HG03196 (cell line): Measurements from ENCODE around the gene CENPO.
"Not testable (repeated sequence)": the region's sequence is repeated elsewhere in the genome, so short reads cannot be mapped to it uniquely, and the experiment has no call there.

ENCODE experiments used
- ATAC-seq: cut with Tn5 transposase; IDR thresholded peaks from one replicate; pipeline ENCODE4 v1.9.1; 2021; ENCODE audit not compliant: unreplicated experiment

Gene CENPO

DNA sequence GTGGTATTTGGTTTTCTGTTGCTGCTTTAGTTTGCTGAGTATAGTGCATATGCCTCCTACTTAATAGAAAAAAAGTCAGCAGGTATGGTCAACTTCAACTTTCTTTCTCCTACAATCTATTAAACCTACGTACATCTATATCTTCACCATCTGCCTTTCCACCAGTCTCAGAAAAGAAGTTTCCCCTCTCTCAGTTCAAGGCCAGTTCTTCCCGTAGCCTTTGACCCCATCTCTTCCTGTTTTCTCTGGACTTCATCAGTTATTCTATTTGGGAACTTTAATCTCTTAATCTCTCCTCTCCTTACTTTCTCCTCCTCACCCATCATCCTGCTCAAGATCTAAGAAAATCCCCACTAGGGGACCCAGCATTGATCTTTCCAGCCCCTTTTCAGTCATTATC lies 5.7 kb upstream of the CENPO start:
- ATAC-seq: no peak

DNA sequence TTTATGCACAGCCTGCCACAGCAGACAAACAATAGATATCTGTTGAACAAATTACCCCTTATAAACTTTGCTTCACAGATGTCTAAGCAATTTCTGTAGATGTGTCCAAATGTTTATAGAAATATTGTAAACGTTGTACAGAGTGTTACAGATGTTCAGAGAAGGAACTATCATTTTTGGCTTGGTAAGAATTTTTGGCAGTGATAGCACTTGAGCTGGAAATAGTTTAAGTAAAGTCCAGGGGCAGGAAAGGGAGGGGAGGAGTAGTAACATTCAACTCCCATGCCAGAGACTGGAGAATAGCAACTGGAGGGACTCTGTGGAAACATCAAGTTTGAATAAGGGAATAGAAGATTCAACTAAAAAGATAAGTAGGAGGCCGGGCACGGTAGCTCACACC lies 4.4 kb upstream of the CENPO start:
- no peak for ATAC-seq

DNA sequence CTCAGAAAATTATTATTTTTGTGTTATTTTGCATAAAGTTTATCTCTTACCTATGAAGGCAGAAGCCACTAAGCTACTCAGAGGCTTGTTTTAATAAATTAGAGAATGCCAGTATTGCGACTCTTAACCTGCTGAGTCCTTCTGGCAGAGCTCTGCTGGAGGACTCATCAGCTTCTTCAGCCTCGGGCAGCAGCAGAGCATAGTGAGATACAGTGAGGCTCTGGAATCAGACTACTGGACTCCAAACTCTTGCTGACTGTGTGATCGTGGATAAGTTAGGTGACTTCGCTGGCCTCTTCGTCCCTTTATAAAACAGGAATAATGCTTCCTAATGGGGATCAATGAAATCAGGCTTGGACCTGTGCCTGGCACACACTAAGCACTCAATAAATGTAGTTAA lies 1.8 kb upstream of the CENPO start:
- ATAC-seq: no peak

DNA sequence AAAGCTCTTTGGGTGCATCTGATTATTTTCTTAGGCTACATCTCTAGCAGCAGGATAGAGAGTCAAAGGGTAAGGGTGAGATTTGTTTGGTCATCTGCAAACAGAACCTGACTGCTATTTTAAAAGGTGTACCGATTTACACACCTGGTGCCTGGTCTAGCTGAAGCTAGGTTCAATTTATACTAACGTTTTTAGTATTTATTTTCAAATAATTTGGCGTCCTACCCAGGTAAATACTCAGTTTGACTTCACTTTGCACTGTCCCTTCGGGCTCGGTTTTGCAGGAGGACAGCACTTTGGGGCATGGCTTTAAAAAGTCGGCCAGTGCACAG lies 717 bp upstream of the CENPO start:
- peak; percentile 1 for ATAC-seq

DNA sequence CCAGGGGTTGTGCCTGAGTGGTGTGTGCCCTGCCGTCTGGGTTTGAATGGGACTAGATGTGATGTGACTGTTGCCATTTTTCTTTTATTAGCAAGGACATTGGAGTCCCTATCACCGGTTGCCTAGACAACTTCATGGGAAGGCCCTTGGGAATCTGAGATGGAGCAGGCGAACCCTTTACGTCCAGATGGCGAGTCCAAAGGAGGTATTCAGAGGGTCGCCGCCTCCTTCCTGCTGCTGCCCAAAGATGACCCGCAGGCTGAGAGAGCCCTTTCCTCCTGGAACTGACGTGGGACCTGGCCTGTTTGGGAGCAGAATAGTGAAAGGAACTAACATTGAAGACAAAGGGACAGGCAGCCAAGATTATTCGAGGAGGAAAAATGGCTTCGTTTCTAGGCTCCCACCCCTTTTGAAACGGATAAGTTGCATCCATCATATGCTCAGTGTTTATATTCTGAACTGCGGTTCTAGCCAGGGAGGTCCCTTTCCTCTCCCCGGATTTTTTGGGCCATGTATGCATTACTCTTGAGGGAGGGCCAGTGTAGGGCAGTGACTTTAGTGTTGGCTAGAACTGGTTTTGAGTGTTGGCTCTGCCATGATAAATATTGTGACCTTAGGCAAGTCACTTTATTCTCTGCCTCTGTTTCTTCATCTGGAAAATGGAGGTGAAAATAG lies 673 bp downstream of the CENPO start:
- ATAC-seq: no peak

DNA sequence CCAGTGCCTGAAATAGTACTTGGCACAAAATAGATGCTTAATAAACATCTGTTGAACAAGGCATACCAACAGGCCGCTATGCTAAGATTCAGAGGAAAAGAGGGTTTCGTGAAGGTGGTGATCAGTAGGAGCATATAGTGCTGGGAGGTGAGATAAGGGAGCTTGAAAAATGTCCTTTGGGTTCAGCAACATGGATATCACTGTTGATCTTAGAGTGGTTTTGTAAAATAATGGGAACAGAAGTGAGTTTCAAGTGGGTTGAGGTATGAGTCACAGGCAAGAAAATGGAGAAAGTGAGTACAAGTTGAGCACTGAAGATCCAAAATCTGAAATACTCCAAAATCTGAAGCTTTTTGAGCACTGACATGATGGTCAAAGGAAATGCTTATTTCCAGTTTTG lies 4.4 kb downstream of the CENPO start:
- ATAC-seq: no peak

DNA sequence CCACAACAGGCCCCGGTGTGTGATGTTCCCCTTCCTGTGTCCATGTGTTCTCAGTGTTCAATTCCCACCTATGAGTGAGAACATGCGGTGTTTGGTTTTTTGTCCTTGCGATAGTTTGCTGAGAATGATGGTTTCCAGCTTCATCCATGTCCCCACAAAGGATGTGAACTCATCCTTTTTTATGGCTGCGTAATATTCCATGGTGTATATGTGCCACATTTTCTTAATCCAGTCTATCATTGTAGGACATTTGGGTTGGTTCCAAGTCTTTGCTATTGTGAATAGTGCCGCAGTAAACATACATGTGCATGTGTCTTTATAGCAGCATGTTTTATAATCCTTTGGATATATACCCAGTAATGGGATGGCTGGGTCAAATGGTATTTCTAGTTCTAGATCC lies 7.3 kb downstream of the CENPO start:
- ATAC-seq: not testable (repeated sequence)

DNA sequence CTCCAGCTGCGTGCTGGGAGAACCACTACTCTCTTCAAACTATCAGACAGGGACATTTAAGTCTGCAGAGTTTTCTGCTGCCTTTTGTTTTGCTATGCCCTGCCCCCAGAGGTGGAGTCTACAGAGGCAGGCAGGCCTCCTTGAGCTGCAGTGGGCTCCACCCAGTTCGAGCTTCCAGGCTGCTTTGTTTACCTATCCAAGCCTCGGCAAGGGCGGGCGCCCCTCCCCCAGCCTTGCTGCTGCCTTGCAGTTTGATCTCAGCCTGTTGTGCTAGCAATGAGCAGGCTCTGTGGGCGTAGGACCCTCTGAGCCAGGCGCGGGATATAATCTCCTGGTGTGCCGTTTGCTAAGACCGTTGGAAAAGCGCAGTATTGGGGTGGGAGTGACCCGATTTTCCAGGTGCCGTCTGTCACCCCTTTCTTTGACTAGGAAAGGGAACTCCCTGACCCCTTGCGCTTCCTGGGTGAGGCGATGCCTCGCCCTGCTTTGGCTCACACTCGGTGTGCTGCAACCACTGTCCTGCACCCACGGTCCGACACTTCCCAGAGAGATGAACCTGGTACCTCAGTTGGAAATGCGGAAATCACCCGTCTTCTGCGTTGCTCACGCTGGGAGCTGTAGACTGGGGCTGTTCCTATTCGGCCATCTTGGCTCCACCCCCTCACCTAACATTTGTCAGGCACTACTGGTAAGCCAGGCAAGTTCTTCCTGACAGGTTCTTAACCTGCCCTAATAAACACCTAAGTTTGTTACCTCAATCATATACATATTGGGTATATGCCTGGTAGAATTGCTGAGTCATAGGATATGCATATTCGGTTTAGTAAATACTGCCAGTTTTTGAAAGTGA lies 12.8 kb downstream of the CENPO start:
- not testable (repeated sequence) for ATAC-seq

DNA sequence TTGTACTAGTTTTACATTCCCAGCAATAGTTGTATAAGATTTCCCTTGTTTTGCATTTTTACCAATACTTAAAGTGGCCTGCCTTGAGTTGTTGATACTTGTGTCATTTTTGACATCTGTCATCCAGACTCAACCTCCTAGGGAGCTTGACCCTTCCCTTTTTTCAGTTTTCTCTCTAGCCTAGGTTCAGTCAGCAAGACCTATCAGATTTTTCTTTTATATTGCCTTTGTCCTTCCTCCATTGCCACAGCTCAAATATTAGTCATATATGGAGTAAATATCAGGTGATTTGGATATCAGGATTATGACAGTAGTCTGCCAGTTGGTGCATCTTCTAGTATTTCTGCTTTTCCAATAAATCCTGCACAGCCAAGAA lies 13.4 kb downstream of the CENPO start:
- no peak for ATAC-seq

DNA sequence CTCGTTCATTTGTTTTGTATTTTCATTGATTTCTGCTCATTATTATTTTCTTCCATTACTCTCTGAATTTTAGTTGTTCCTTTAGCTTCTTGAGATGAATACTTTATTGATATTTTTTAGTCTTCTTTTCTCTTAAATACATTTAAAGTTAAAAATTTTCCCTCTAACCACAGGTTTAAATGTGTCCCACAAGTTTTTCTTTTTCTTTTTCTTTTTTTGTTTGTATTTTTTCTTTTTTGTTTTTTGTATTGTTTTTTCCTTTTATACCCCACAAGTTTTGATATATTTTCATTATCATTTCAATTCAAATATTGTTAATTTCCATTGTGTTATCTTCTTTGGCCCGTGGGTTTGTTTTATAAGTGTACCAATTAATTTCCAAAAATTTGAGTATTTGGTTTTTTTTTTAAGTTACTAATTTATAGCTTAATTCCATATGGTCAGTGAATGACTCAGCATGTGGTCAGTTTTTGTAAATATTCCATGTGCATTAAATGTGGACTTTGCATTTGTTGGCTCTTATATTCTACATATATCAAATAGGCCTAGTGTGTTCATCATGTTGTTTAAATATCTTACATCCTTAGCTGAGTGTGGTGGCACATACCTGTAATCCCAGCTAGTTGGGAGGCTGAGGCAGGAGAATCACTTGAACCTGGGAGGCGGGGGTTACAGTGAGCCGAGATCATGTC lies 16.2 kb downstream of the CENPO start:
- no peak for ATAC-seq

DNA sequence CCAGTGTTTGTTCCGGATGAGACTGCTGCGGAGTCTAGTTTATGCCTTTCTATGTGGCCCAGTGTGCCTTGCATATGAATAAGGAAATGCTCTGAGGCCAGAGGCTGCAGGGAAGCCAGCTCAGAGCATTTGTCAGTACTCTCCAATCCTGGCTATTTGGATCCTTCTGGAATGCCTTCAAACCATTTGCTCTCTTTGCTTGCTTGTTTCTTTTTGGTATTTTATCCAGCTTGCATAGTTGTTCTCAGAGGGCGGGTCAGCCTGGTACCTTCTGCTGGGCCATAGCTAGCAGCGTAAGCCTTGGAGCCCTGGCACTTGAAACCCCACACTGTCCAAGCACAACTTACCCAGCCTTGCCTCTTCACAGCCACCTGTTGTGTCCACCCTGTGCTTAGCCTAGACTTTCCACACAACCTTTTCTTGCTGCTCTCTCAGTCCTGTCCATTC lies 20.5 kb downstream of the CENPO start:
- ATAC-seq: no peak

DNA sequence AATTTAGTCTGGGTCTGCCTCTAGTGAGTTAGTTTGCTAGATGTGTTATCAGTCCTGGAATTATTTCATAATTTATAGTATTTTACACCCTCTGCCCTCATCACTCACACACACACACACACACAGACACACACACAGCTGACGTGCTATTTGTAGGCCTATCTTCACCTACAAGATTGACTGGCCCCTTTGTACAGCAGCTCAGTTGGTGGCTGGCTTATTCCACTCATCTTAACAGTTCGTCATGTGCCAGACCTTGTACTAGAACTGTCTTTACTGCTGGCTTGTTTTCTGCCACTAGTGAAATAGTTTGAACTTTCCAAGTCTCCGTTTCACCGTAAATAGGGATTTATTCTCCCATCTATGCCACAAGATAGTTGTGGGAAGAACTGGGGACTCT lies 21.3 kb downstream of the CENPO start:
- no peak for ATAC-seq

DNA sequence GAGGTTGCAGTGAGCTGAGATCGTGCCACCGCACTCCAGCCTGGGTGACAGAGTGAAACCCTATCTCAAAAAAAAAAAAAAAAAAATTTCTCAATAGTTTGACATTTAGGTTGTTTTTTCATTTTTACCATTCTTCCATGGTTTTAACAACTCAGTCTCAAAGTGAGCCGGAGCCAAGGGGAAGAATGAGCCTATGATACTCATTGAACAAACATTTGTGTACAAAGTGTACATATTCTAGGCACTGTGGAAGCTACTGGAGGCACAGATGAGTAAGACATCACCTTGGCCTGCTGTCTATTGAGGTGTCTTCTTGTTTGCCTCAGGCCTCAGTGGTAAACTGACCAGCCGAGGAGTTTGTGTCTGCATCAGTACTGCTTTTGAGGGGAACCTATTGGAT lies 21.9 kb downstream of the CENPO start:
- no peak for ATAC-seq

DNA sequence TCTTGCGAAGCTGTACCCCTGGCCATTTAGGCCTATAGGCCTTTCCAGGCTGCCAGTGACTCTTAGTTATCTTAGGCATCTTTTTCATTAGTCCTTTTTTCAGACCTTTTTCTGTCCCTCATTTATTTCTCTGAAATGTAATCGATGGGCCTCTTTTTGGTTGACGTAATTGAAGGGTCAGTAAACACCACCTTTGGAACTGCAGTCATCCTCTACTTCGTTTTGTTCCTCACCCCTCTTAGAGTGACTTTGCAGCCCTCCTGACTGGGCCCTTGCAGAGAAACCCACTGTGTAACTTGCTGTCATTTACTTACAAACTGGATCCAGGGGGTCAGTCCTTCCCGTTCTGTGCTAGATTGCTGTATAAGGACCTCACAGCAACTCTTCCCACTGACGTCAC lies 23.2 kb downstream of the CENPO start:
- no peak for ATAC-seq

DNA sequence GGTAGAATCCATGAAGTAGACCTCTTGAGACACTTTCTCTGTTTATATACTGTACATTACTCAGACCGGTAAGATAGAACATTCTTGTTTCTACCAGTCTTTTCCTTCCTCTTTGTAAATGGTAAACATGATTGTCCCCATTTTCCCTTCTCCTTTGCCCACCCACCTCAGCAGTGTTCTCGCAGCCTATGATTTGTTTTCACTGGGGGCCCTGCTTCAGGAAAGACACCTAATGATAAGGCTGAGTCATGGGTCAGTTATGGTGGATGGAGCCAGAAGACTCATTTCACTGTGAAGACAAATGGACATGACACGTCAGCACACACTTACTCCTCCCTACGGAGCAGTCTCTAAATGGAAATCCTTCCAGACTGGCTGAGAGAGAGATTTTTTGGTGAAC lies 23.7 kb downstream of the CENPO start:
- ATAC-seq: no peak

DNA sequence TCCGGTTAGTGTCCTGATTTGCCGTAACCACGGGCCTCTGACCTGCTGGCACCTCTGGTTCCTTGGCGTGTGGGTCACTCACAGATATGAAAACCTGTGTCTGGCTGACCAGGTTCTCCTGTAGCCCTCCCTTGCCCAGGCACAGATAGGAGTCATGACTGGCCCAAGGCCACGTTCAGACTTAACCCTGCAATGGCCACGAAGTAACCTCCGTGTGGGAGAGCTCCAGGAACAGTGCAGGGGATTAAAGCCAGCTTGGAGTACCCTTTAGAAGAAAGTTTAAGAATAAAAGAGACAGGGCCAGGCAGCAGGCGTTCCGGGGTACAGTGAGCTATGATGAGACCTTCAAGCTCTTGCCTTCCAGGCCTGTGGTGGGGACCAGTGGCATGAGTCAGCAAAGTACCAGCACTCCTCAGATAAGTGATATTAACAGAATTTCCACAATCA lies 25.5 kb downstream of the CENPO start:
- ATAC-seq: no peak

DNA sequence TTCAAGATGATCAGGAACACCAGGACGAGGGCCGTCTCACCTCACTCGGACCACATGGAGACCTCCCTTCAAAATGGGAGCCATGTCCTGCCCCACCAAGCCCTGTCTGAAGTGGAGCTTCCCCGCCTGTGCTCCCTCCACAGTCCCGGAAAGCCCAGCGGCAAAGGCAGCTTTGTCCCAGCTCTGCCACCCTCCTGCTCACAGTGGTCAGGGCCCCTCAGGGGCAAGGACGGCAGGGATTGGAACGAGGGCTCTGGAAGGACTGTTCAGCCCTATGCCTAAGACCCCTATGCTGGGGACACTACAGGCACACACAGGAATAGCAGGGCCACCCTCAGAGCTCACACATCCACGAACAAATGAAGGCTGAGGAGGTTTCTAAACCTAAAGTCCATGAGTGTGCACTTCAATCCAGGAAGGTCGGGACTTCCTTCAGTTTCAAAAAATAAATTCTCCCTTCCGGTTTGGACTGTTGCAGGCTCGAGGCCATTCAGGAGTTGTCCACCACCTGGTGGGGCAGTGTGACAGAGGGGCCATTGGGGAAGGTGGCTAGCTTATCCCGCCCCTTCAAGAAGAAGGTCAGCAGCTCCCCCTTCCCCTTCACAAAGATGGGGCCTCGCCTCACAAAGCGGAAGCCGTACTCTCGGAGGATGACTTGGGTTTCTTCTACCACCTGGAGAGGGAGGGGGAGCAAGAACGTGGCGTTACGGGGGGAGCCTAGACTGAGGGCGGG lies 26.4 kb downstream of the CENPO start:
- no peak for ATAC-seq

DNA sequence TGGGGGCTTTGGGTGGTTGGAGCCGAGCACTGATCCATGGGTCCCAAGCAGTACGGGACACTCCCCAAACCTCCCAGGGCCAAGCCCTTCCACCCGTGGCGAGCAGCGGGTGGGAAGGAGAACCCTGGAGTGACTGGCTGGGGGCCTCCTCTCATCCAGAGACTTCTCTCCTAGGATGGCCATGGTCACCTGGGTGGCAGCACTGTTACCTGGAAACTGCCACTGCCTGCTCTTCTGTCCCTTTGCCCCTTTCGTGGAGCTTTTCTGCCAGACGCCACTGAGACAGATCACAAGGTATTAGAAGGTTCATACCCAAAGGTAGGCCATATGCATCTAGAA lies 26.9 kb downstream of the CENPO start:
- ATAC-seq: no peak

DNA sequence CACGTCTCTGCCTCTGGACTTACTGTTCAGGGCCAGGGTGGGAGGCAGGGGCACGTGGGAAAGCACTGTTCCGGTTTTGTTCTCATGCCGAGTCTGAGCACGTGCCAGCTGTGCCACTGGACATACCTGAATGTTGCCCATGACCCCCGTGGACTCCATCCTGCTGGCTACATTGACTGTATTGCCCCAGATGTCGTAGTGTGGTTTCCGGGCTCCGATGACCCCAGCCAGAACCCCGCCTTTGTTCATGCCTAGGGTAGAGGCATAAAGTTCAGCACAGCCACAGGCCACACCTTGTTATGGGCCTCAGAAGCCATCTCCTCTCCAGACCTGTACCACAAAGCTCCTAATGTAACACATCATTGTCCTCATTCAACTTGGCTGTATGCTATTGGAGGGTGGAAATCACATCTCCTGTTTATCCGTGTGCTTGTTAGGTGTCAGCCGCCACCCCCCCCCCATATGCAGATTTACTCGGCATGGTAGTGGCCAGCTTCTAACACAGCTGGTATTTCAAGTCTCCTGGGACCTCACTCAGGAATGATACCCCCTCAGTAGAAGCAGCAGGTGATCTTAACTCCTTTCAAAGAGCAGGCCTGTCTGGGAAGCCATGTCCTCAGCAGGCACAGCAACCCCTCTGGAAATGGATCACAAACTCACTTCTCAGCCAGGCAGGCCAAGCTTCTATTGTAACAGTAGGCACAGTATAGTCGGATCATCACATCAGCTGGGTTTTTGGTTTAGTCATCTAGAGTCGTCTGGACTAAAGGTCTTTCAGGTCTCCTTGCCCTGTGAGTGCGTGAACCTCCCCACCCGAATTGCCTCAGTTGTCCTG lies 27.6 kb downstream of the CENPO start:
- ATAC-seq: no peak

DNA sequence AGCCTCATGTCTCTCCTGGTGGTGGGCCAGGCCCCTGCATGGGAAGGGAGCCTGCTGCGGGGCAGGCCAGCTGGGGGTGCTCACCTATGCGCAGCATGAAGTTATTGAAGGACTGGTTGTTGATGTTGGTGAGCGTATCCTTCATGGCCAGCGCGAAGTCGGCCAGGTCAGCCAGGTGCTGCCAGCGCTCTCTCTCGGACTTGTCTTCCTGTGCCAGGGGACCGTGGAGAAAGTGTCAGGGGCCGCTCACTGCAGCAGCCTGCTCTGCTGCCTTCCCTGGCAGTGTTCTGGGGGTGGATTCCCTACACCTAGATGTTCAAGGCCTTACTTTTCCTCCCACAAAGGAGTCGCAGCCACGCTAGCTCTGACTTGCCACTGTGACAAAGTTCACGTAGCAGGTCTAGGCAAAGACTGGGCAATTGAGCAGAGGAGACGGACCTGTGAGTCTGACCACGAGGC lies 28.2 kb downstream of the CENPO start:
- no peak for ATAC-seq
